ENCODE data around the gene CHDH.

The CHDH gene

DNA sequence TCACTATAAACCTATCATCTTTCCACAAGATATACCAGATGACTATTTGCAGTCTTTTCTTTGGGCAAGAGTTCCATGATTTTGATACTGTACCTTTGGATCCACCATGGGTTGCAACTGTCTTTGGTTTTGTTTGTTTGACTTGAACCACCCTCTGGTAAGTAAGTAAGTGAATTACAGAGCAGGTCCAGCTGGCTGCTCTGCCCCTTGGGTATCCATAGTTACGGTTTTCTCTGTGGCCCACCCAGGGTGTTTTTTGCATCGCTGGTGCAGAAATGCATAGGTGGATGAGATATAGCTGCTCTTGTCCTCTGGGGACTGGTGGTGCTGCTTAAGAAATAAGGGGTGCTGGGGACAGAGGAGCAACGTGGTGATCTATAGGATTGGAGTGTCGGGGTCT, 33.8 kb downstream of the CHDH start (continued):
- no peak for TF ChIP-seq ZNF518A (tag by site-specific recombination; conservative IDR thresholded peaks at IDR 0.05; ENCODE audit: low read depth)
- no peak for TF ChIP-seq ZNF629 (tag by site-specific recombination; IDR thresholded peaks at IDR 0.05)
- no peak for TF ChIP-seq ZBTB17 (tag by site-specific recombination; IDR thresholded peaks at IDR 0.05)
- TF ChIP-seq ZNF600 (tag by site-specific recombination; IDR thresholded peaks at IDR 0.05), result no peak
- TF ChIP-seq, protein P1, sequence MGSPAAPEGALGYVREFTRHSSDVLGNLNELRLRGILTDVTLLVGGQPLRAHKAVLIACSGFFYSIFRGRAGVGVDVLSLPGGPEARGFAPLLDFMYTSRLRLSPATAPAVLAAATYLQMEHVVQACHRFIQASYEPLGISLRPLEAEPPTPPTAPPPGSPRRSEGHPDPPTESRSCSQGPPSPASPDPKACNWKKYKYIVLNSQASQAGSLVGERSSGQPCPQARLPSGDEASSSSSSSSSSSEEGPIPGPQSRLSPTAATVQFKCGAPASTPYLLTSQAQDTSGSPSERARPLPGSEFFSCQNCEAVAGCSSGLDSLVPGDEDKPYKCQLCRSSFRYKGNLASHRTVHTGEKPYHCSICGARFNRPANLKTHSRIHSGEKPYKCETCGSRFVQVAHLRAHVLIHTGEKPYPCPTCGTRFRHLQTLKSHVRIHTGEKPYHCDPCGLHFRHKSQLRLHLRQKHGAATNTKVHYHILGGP (tag by site-specific recombination; IDR thresholded peaks at IDR 0.05), result no peak
- TF ChIP-seq ZNF692 (tag by site-specific recombination; IDR thresholded peaks at IDR 0.05), result no peak
- no peak for TF ChIP-seq ZNF24 (tag by site-specific recombination; IDR thresholded peaks at IDR 0.05)
- no peak for TF ChIP-seq ZNF501 (tag by site-specific recombination; IDR thresholded peaks at IDR 0.05)

GRCh38 chr3:53811143-53811927, 34.9 kb downstream of the CHDH start:
- no peak overlapping the region for H3K4me3 ChIP-seq (ENCODE audit: low read depth, low read length)
- ChIA-PET CTCF (interaction anchor here (0.6 kb wide), 1 partner anchor 78 kb away, joined by 3 read pairs; no protein-coding TSS in a partner anchor), POLR2A (no interaction called here)
- peaks cover 0 to 4% of the 10 kb centered on the region in 2 experiments; a peak in 1 of 3 replicates for H3K36me3 ChIP-seq (ENCODE audit: control insufficient read depth in 2 of 2, insufficient read depth in 1 of 2, low read length in 2 of 2)
- no peaks in the 10 kb centered on the region for H3K9me3 ChIP-seq (ENCODE audit: control insufficient read depth, insufficient read depth, low read depth, low read length)
- no peaks in the 10 kb centered on the region for H3K4me1 ChIP-seq (ENCODE audit: control insufficient read depth, insufficient read depth, low read length)
- no peak overlapping the region for H3K27ac ChIP-seq (ENCODE audit: extremely low read depth, low read depth, low read length)
- no peak for TF ChIP-seq ZNF211 (tag by site-specific recombination; IDR thresholded peaks at IDR 0.05; ENCODE audit: low read depth)
- no peak for TF ChIP-seq SETDB1 (IDR thresholded peaks at IDR 0.05; ENCODE audit: insufficient read length, low read length)
- no peak for TF ChIP-seq ZNF488 (tag by site-specific recombination; IDR thresholded peaks at IDR 0.05)
- no peak for TF ChIP-seq TSHZ1 (tag by site-specific recombination; IDR thresholded peaks at IDR 0.05; ENCODE audit: borderline replicate concordance)
- no peak for TF ChIP-seq ZEB2 (tag by site-specific recombination; IDR thresholded peaks at IDR 0.05)
- no peak for TF ChIP-seq ZNF274 (IDR thresholded peaks at IDR 0.05; ENCODE audit: low read length)
- no peak for TF ChIP-seq ZNF274 (tag by site-specific recombination; IDR thresholded peaks at IDR 0.05; ENCODE audit: borderline replicate concordance)
- TF ChIP-seq, protein P2, sequence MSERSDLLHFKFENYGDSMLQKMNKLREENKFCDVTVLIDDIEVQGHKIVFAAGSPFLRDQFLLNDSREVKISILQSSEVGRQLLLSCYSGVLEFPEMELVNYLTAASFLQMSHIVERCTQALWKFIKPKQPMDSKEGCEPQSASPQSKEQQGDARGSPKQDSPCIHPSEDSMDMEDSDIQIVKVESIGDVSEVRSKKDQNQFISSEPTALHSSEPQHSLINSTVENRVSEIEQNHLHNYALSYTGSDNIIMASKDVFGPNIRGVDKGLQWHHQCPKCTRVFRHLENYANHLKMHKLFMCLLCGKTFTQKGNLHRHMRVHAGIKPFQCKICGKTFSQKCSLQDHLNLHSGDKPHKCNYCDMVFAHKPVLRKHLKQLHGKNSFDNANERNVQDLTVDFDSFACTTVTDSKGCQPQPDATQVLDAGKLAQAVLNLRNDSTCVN (tag by site-specific recombination; optimal IDR thresholded peaks at IDR 0.05), result no peak
- TF ChIP-seq ZFP69B (tag by site-specific recombination; IDR thresholded peaks at IDR 0.05), result no peak
- TF ChIP-seq ZNF544 (tag by site-specific recombination; IDR thresholded peaks at IDR 0.05), result no peak
- TF ChIP-seq ZNF624 (tag by site-specific recombination; IDR thresholded peaks at IDR 0.05), result no peak
- TF ChIP-seq ZNF433 (tag by site-specific recombination; IDR thresholded peaks at IDR 0.05; ENCODE audit: low read depth), result no peak
- no peak for TF ChIP-seq ZFP41 (tag by site-specific recombination; IDR thresholded peaks at IDR 0.05; ENCODE audit: borderline replicate concordance)
- no peak for TF ChIP-seq BCL11B (tag by site-specific recombination; IDR thresholded peaks at IDR 0.05; ENCODE audit: low read depth)
- no peak for TF ChIP-seq ZBTB1 (tag by site-specific recombination; IDR thresholded peaks at IDR 0.05)

Data from HEK293 (cell line).